GM18951 (cell line): ENCODE measurements around the gene LRRC4B.

ENCODE experiments used
- POLR2A ChIP-seq: IDR thresholded peaks from 4 replicates; pipeline ENCODE4 v1.6.1; 2011; ENCODE audit warnings: mild to moderate bottlenecking; ENCODE audit not compliant: insufficient read length, insufficient read depth; ENCODE audit errors: extremely low read depth
- in situ Hi-C: fragments of 300-500 bp; cut with MboI; formaldehyde crosslinking; loops from one replicate; pipeline ENCODE4 v1.12.0; 2022; ENCODE audit warnings: low sequenced_read_pairs, mixed read lengths, inconsistent platforms; ENCODE audit not compliant: unreplicated experiment

The LRRC4B gene

GRCh38 chr19:50467566-50467965 is 100.7 kb downstream of the LRRC4B start:
- in situ Hi-C loops, result loop anchor here (10.0 kb wide), 1 partner anchor 93 kb away; the partner anchor contains the start of gene NR1H2

More at GRCh38 chr19:50467566-50467965, 100.7 kb downstream of the LRRC4B start:
- no peak for TF ChIP-seq POLR2A
